DMS79 (cell line): ENCODE data around the gene NEK2.
"Not testable (repeated sequence)": the region's sequence is repeated elsewhere in the genome, so short reads cannot be mapped to it uniquely, and the experiment has no call there.

Experiments
- DNase-seq: peaks from one replicate; lab custom pipeline; 2025; lab: John Stamatoyannopoulos, UW

NEK2 gene

GRCh38 chr1:211650904-211651303 lies 24.5 kb downstream of the NEK2 start:
- no peak for DNase-seq

- DNase-seq, result no peak
Observed at GRCh38 chr1:211648980-211649934, 26.2 kb downstream of the NEK2 start.

GRCh38 chr1:211648336-211648735 lies 27.1 kb downstream of the NEK2 start:
- DNase-seq, result no peak

- DNase-seq, result no peak
Observed at GRCh38 chr1:211647711-211648121, 27.7 kb downstream of the NEK2 start.

GRCh38 chr1:211646566-211646965 lies 28.9 kb downstream of the NEK2 start:
- no peak for DNase-seq

- not testable (repeated sequence) for DNase-seq
Observed at GRCh38 chr1:211645601-211646000, 29.8 kb downstream of the NEK2 start.

GRCh38 chr1:211644653-211645052 lies 30.8 kb downstream of the NEK2 start:
- no peak for DNase-seq

GRCh38 chr1:211643324-211644212 lies 31.9 kb downstream of the NEK2 start:
- DNase-seq, result peak; percentile 75

GRCh38 chr1:211642870-211643269 lies 32.6 kb downstream of the NEK2 start:
- DNase-seq, result no peak

- no peak for DNase-seq
Observed at GRCh38 chr1:211641942-211642341, 33.5 kb downstream of the NEK2 start.

- no peak for DNase-seq
Observed at GRCh38 chr1:211641044-211641800, 34.2 kb downstream of the NEK2 start.

GRCh38 chr1:211640301-211640630 lies 35.2 kb downstream of the NEK2 start:
- DNase-seq, result no peak

- no peak for DNase-seq
Observed at GRCh38 chr1:211639475-211640300, 35.7 kb downstream of the NEK2 start.

- DNase-seq, result no peak
Observed at GRCh38 chr1:211638689-211639101, 36.7 kb downstream of the NEK2 start.

- no peak for DNase-seq
Observed at GRCh38 chr1:211638246-211638645, 37.2 kb downstream of the NEK2 start.

- no peak for DNase-seq
Observed at GRCh38 chr1:211637066-211637465, 38.4 kb downstream of the NEK2 start.

- DNase-seq, result not testable (repeated sequence)
Observed at GRCh38 chr1:211636575-211637029, 38.8 kb downstream of the NEK2 start.

GRCh38 chr1:211635597-211636205 lies 39.7 kb downstream of the NEK2 start:
- no peak for DNase-seq

GRCh38 chr1:211634931-211635330 lies 40.5 kb downstream of the NEK2 start:
- no peak for DNase-seq

- no peak for DNase-seq
Observed at GRCh38 chr1:211634461-211634860, 41.0 kb downstream of the NEK2 start.

- no peak for DNase-seq
Observed at GRCh38 chr1:211633524-211633846, 41.9 kb downstream of the NEK2 start.
